HG03159 (cell line): ENCODE measurements around the gene VASH2.
A peak's percentile ranks its signal among the peaks of the same experiment; 100 is the strongest.

Experiments used
- ATAC-seq: cut with Tn5 transposase; IDR thresholded peaks from one replicate; pipeline ENCODE4 v1.9.1; 2021; ENCODE audit warnings: mild to moderate bottlenecking, moderate library complexity; ENCODE audit not compliant: unreplicated experiment

VASH2 gene

DNA sequence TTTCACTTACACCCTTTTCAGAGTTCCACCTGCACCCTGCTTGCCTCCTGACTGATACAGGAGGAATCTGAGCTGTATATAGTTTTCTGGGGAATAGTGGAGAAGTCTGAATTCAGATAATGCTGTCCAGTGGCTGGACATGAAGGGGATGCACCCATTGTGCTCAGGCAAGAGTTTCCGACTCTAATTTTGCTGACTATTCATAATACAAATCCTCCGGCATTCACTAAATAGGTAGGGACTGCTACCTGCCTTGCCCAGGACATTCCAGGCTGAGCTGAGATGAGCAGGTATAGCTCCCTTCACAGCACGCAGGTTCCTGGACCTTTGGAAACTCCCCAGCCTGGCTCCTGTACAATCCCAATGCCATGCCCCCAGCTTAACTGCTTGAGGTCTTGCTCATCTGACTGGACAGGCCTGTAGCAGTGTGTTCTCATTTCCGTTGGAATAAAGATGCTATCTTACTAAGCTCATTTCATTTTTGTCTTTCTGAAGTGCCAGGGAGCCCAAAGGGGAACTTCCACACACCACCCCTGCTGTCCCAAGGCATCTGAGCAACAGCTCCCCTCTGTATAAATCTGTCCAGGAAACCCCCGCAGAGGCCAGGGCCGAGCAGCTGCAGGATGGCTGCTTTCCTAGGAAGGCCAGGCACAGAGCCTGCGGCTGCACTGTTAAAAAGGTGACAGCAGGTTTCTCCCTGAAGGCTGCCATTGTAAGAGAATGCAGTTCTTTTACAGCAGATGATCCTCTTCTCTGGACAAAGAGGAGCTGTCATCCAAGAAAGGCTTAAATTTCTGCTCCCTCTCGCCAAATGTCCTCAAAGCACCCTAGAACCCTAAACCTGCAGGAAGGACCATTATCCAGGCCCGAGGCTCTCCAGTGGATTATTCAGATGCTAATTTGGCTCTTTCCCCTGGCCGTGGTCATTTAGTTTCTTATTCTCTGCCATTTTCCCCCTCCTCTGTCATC lies 21.7 kb upstream of the VASH2 start:
- ATAC-seq: peak; percentile 56

DNA sequence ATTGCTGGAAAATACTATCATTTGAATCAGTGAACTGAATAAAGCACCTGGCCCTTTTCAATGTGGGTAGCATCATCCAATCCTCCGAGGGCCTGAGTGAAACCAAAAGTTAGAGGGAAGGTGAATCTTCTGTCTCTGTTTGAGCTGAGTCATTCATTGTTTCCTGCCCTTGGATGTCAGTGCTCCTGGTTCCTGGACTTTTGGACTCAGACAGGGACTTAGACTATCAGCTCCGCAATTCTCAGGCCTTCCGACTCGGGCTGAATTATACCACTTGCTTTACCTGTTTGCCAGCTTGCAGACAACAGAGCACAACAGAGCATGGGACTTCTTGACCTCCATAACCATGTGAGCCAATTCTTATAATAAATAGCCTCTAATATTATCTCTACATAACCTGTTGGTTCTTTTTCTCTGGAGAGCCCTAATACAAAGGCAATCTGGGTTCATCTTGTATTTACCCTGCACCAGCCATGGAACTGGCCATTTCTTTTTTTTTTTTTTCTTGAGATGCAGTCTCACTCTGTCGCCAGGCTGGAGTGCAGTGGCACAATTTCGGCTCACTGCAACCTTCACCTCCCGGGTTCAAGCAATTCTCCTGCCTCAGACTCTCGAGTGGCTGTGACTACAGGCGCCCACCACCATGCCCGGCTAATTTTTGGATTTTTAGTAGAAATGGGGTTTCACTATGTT lies 19.2 kb upstream of the VASH2 start:
- ATAC-seq: peak; percentile 68

DNA sequence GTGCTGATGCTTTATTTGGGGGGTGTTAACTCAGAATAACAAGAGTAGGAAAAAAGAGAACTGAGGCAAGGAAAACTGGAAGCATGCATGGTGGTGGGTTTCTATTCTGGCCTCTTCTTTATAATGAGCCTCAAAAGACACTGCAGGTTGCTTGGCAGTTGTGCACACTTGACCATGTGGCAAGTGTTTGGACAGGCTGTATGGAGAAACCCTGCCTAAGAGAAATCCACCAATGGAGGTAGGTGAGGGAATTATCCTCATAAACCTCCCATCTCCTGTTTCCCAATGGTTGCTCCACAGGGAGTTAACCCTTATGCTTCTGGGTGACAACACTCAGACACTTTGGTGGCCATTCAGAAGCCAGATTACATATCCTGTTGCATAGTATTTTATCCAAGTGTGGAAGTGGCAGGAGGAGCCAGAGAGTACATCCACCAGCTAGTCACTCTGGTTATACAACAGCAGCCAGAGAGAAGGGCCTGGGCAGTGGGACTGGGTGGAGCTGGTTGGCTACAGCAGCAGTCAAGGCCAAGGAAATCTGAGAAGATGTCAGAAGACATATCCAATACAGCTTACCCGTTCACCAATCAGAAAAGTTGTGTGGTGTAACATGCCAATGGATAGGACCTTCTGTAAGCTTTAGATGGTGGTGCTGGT lies 16.4 kb upstream of the VASH2 start:
- no peak for ATAC-seq

GRCh38 chr1:212935387-212935981 lies 14.9 kb upstream of the VASH2 start:
- no peak for ATAC-seq

DNA sequence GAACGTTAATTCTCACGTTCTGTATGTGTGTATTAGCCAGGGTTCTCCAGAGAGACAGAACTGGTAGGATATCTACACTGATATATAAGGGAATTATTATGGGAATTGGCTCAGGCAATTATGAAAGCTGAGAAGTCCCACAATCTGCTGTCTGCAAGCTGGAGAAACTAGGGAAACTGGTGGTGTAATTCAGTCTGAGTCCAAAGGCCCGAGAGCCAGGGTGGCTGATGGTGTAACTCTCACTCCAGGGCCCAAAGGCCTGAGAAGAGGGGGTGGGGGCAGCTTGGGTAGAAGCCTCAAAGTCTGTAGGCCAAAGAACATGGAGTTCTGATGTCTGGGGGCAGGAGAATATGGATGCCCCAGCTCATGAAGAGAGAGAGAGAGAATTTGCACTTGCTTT lies 13.3 kb upstream of the VASH2 start:
- ATAC-seq: no peak

GRCh38 chr1:212938846-212939245 lies 11.5 kb upstream of the VASH2 start:
- no peak for ATAC-seq

GRCh38 chr1:212941452-212941851 lies 8.9 kb upstream of the VASH2 start:
- no peak for ATAC-seq

GRCh38 chr1:212942679-212943392 lies 7.5 kb upstream of the VASH2 start:
- ATAC-seq: no peak

DNA sequence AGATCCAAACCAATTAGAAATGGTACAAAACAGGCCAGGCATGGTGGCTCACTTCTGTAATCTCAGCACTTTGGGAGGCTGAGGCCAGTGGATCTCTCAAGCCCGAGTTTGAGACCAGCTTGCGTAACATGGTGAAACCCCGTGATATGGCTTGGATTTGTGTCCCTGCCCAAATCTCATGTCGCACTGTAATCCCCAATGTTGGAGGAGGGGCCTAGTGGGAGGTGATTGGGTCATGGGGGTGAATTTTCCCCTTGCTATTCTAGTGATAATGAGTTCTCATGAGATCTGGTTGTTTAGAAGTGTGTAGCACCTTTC lies 7.0 kb upstream of the VASH2 start:
- no peak for ATAC-seq

DNA sequence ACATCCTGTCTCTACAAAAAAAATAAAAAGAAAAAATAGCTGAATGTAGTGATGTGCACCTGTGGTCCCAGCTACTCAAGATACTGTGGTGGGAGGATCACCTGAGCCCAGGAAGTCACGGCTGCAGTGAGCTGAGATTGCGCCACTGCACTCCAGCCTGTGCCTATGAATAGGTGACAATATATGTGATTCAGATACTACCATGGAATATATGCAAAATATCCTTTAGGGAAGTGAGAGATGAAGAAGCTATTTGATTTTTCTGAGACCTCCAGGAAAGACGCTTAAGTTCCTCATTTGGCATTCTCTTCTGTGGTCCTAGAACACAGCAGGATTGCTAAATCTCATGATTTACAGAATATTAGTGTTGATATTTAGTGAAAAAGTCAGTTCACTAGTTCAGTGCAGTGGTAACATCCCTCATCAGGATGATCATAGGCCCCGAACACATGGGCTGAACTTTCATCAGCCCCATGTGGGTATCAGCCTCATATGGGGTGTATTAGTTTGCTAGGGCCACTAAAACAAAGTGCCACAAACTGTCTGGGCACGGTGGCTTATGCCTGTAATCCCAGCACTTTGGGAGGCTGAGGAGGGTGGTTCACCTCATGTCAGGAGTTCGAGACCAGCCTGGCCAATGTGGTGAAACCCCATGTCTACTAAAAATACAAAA lies 6.0 kb upstream of the VASH2 start:
- ATAC-seq: peak; percentile 54

- ATAC-seq: no peak
Measured at GRCh38 chr1:212945056-212945455, 5.3 kb upstream of the VASH2 start.

- no peak for ATAC-seq
Measured at GRCh38 chr1:212945463-212946160, 4.7 kb upstream of the VASH2 start.

DNA sequence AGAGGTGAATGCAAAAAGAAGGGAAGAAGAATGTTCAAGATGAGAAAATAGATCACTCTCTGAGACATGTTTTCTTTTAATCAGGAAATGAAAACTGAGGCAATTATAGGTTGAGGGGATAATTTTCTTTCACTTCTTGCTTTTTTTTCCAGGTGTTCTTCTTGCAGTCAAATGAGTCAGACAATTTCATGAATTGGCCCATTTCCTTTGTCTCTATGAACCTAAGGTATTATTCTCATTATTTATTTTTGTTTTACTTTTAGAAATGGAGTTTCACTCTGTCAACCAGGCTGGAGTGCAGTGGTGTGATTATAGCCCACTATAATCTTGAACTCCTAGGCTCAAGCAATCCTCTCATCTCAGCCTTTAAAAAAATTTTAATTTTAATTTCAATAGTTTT lies 3.5 kb upstream of the VASH2 start:
- ATAC-seq: no peak

- no peak for ATAC-seq
Measured at GRCh38 chr1:212949771-212950170, 570 bp upstream of the VASH2 start.

GRCh38 chr1:212951126-212951946 lies 995 bp downstream of the VASH2 start:
- ATAC-seq: no peak

DNA sequence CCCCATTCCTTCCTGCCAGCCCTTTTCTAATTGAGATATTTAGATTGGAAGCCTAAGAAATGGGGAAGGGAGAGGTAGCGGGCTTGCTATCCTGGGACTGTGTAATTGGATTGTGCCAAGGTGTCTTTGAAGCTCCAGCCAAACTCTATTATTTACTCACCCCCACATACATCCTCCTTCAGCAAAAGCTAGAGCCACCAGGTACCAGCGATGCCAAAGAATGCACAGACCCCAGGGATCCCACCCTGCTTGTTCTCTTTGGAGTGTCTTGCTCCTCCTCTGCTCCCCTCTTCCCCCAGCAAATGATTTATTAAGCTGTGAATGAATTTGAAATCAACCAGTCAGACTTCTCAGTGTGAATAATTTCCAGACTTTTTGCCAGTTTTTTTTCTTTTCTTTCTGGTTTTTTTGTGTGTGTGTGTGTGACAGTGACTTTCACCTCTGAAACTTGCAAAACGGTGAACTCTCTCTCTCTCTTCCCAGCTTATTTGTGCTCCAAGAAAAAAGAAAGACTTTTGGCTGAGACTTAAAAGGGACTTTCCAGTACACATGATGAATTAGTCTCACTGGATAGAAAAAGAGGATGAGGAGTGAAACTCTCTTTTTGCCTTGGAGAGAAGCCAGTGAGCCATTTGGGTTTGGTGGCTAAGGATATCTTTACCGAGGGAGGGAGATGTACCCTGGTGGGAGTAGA lies 1.8 kb downstream of the VASH2 start:
- ATAC-seq: no peak

DNA sequence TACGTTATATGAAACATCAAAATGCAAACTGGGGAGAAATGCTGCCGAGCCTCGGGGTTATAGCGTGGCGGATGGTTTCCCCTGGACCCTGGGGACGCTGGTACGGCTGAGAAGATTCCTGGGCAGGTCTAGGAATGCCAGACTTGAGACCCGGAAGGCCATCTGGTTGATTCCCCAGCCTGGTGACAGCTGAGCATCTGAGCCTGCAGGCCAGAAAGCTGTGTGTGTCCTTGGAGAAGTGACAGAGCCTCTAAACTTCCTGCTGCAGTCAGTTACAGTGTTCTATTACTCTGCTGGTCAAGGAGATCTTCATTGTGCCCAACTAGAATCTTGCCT lies 2.3 kb downstream of the VASH2 start:
- ATAC-seq: no peak

DNA sequence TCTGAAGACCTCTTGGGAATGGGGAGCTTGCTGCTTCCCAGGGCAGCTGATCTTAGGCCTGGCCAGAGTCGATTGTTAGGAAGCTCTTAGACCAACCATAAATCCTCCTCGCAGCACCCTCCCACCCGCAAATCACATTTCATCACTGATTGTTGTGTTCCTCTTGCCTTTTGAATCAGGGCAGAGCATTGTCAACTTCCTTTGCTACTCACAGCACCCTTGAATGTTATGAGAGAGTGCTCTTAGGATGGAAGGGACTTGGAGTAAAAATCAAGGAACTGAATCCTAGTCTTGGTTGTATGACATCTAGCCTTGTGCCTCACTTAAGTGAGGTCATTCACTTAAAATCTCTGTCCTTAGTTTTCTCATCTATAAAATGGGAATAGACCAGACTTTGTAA lies 3.0 kb downstream of the VASH2 start:
- no peak for ATAC-seq
